Inflammatory macrophage treated with lipopolysaccharide for 4 hours (primary cell): ENCODE results near the gene TMC1.

Source experiments
- DNase-seq: peaks from one replicate; pipeline ENCODE4 v3.0.0-alpha.2; 2020

The TMC1 gene

DNA sequence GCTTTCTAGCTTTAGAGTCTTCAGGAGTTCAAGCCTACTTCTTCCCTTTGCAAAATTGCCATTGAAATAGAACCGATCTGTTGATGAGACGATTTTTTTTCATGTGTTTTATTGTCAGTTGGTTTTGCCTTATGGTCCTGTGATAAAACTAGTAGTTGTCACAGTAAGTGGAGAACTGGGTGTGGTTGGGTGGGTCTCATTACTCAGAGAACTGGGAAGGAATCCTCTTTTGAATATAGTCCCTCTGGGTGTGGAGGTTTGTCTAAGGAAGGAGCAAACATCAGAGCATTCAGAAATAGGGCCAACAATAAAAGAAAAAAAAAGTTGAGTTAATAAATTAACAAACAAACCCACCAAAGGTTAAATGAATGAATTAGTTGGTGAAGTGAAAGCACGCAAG is 362.5 kb downstream of the TMC1 start:
- DNase-seq = no peak

DNA sequence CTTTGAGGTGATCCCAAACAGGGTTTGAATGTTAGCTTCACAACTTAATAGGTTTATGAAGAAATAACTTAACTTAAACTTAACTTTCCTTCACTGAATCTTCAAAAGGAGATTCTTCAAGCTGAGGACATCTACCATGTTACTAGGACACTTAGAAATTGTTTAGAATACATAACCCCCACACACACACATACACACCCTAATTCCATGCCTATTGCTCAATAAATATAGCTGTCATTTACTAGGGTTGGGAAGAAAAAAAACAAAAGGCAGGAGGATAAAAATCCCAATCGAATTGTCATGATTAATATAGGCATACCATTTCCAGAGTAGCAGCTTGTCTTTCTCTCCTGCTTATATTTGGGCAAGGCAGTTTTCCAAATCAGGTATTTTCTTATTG is 363.1 kb downstream of the TMC1 start:
- no peak for DNase-seq
